Nephron progenitor cell (in vitro differentiated cells): ENCODE measurements around the gene PPP2R5D.
A peak's percentile ranks its signal among the peaks of the same experiment; 100 is the strongest.
"Not testable (repeated sequence)": the region's sequence is repeated elsewhere in the genome, so short reads cannot be mapped to it uniquely, and the experiment has no call there.

Experiments used
- DNase-seq: peaks from one replicate; pipeline ENCODE4 v3.0.0; 2021
- H3K27ac Mint-ChIP-seq: 2 replicates; pipeline ENCODE4 v1.8.0; 2021; ENCODE audit warnings: mild to moderate bottlenecking, moderate library complexity, mixed read lengths
- H3K27me3 Mint-ChIP-seq: 2 replicates; pipeline ENCODE4 v1.8.0; 2021; ENCODE audit warnings: mild to moderate bottlenecking, low read depth, mixed read lengths; ENCODE audit not compliant: poor library complexity
- H3K36me3 Mint-ChIP-seq: 2 replicates; pipeline ENCODE4 v1.8.0; 2021; ENCODE audit warnings: low read depth, mixed read lengths
- H3K4me1 Mint-ChIP-seq: 2 replicates; pipeline ENCODE4 v1.8.0; 2021; ENCODE audit warnings: mixed read lengths
- H3K4me3 Mint-ChIP-seq: 2 replicates; pipeline ENCODE4 v1.8.0; 2021; ENCODE audit warnings: mild to moderate bottlenecking, moderate library complexity, mixed read lengths
- H3K9me3 Mint-ChIP-seq: 2 replicates; pipeline ENCODE4 v1.8.0; 2021; ENCODE audit warnings: mild to moderate bottlenecking, moderate library complexity, mixed read lengths
- CTCF ChIP-seq: fragments of 200-600 bp; sonication (generic); IDR thresholded peaks from 2 replicates; pipeline ENCODE4 v1.5.0; 2021; ENCODE audit warnings: antibody characterized with exemption

The PPP2R5D gene

GRCh38 chr6:43037197-43037596 lies 52.8 kb downstream of the PPP2R5D start:
- Mint-ChIP-seq H3K27ac (peak overlapping the region; percentile 82), H3K27me3 (no peaks in the 10 kb centered on the region), H3K4me3 (no peak overlapping the region), H3K4me1 (no peaks in the 10 kb centered on the region), H3K9me3 (no peaks in the 10 kb centered on the region), H3K36me3 (peaks cover 75% of the 10 kb centered on the region)
- no peak for DNase-seq
- no peak for TF ChIP-seq CTCF

- no peaks in the 10 kb centered on the region for H3K9me3 Mint-ChIP-seq
- H3K4me3 Mint-ChIP-seq = no peak overlapping the region
- no peak for TF ChIP-seq CTCF
- DNase-seq = no peak
- no peaks in the 10 kb centered on the region for H3K4me1 Mint-ChIP-seq
- H3K27me3 Mint-ChIP-seq = no peaks in the 10 kb centered on the region
- peaks cover 75% of the 10 kb centered on the region for H3K36me3 Mint-ChIP-seq
- H3K27ac Mint-ChIP-seq = peak overlapping the region; percentile 82
Observed at GRCh38 chr6:43037706-43038105, 53.3 kb downstream of the PPP2R5D start.

- no peak for TF ChIP-seq CTCF
- no peak for DNase-seq
- Mint-ChIP-seq H3K27me3 (no peaks in the 10 kb centered on the region), H3K4me1 (no peaks in the 10 kb centered on the region), H3K36me3 (peaks cover 76% of the 10 kb centered on the region), H3K27ac (no peak overlapping the region), H3K9me3 (no peaks in the 10 kb centered on the region), H3K4me3 (no peak overlapping the region)
Observed at GRCh38 chr6:43038727-43039126, 54.4 kb downstream of the PPP2R5D start.

GRCh38 chr6:43040542-43041257 lies 56.3 kb downstream of the PPP2R5D start:
- Mint-ChIP-seq H3K27me3 (no peaks in the 10 kb centered on the region), H3K9me3 (no peaks in the 10 kb centered on the region), H3K4me1 (no peaks in the 10 kb centered on the region), H3K27ac (peak overlapping the region; percentile 38), H3K4me3 (no peak overlapping the region), H3K36me3 (peaks cover 67% of the 10 kb centered on the region)
- no peak for TF ChIP-seq CTCF
- no peak for DNase-seq

- not testable (repeated sequence) for H3K4me3 Mint-ChIP-seq, DNase-seq, H3K27me3 Mint-ChIP-seq, H3K4me1 Mint-ChIP-seq, H3K27ac Mint-ChIP-seq, H3K9me3 Mint-ChIP-seq
- H3K36me3 Mint-ChIP-seq = peaks cover 67% of the 10 kb centered on the region
Observed at GRCh38 chr6:43041475-43041874, 57.1 kb downstream of the PPP2R5D start.

GRCh38 chr6:43043310-43043709 lies 58.9 kb downstream of the PPP2R5D start:
- H3K4me3 Mint-ChIP-seq = no peak overlapping the region
- no peaks in the 10 kb centered on the region for H3K4me1 Mint-ChIP-seq
- no peak for DNase-seq
- H3K36me3 Mint-ChIP-seq = peaks cover 63% of the 10 kb centered on the region
- H3K27ac Mint-ChIP-seq = no peak overlapping the region
- H3K27me3 Mint-ChIP-seq = no peaks in the 10 kb centered on the region
- H3K9me3 Mint-ChIP-seq = no peaks in the 10 kb centered on the region
- TF ChIP-seq CTCF = no peak
